Lung (tissue), 12 donors: ENCODE data around the gene FAT2. TPM values are rescaled to one million over a fixed set of nuclear protein-coding genes. Genes with fewer than 3 reads are reported as not detected.

ENCODE experiments used
- ATAC-seq: fragments of 200-7000 bp; cut with Tn5 transposase; one replicate; pipeline ENCODE4 v1.9.1; 2020; ENCODE audit warnings: moderate number of reproducible peaks; ENCODE audit not compliant: insufficient read depth, low FRiP score
- DNase-seq, 3 donors: peaks; one replicate each; pipeline ENCODE4 v3.0.0-alpha.2; 2013 to 2017
- H3K27ac ChIP-seq, 2 donors: one replicate each; pipeline ENCODE4 v1.5.1; 2013; ENCODE audit warnings: mild to moderate bottlenecking in 2 of 2, moderate library complexity in 2 of 2, control low read depth in 1 of 2, inconsistent platforms in 1 of 2, low read depth in 1 of 2, low read length in 1 of 2
- H3K27me3 ChIP-seq, 3 donors: one replicate each; pipeline ENCODE4 v1.5.1; 2013; ENCODE audit warnings: low read length in 2 of 3; ENCODE audit not compliant: control insufficient read depth in 3 of 3, insufficient read depth in 3 of 3
- H3K36me3 ChIP-seq, 4 donors: one replicate each; pipeline ENCODE4 v1.5.1; 2013; ENCODE audit warnings: low read length in 4 of 4, mild to moderate bottlenecking in 1 of 4, moderate library complexity in 1 of 4; ENCODE audit not compliant: control insufficient read depth in 4 of 4, insufficient read depth in 4 of 4
- H3K4me1 ChIP-seq, 5 donors: one replicate each; pipeline ENCODE4 v1.5.1; 2013; ENCODE audit warnings: low read length in 5 of 5, mild to moderate bottlenecking in 2 of 5, moderate library complexity in 1 of 5; ENCODE audit not compliant: control insufficient read depth in 5 of 5, insufficient read depth in 5 of 5
- H3K4me3 ChIP-seq: one replicate; pipeline ENCODE4 v1.5.1; 2013; ENCODE audit warnings: mild to moderate bottlenecking, control low read depth, moderate library complexity
- H3K9ac ChIP-seq, 2 donors: one replicate each; pipeline ENCODE4 v1.5.1; 2013; ENCODE audit warnings: low read length in 2 of 2, control low read depth in 1 of 2; ENCODE audit not compliant: insufficient read depth in 1 of 2
- H3K9me3 ChIP-seq, 4 donors: one replicate each; pipeline ENCODE4 v1.5.1; 2013; ENCODE audit warnings: low read length in 3 of 4, mild to moderate bottlenecking in 1 of 4, moderate library complexity in 1 of 4; ENCODE audit not compliant: control insufficient read depth in 4 of 4, insufficient read depth in 3 of 4
- WGBS, 2 donors: extraction: QIAGEN DNeasy Blood & Tissue Kit; methylation state at CpG; one replicate each; pipeline ENCODE4 v1.1.7; 2013; 5-methylcytosine and 5-hydroxymethylcytosine counted together
- polyA plus RNA-seq, 2 donors: library from polyadenylated mRNA; stranded (reverse); fragments of 200-250 nt; gene quantifications; one replicate each; pipeline ENCODE4 v1.2.1, GENCODE V29; 2013
- total RNA-seq, 2 donors: library from RNA; depleted of rRNA in 1 of 2; stranded (reverse); fragments of >200 nt in 1 of 2; gene quantifications; one replicate each; pipeline ENCODE4 v1.2.1, GENCODE V29; 2014 to 2021
- TF ChIP-seq, protein P1 (sequence below): IDR thresholded peaks from 2 replicates; pipeline ENCODE4 v1.5.1; 2012; ENCODE audit warnings: mild to moderate bottlenecking; ENCODE audit errors: control extremely low read depth, extremely low read depth
- donor health status: control.
- donor health status: control.
- donor health status: Bipolar disorder and iron deficiency.
- donor health status: healthy.
- donor health status: DM: yes; HTN: yes; CAD: no.

FAT2 gene
- total and polyA plus RNA-seq, 4 donors, result 0.24 to 3.1 (median 0.67) TPM

DNA sequence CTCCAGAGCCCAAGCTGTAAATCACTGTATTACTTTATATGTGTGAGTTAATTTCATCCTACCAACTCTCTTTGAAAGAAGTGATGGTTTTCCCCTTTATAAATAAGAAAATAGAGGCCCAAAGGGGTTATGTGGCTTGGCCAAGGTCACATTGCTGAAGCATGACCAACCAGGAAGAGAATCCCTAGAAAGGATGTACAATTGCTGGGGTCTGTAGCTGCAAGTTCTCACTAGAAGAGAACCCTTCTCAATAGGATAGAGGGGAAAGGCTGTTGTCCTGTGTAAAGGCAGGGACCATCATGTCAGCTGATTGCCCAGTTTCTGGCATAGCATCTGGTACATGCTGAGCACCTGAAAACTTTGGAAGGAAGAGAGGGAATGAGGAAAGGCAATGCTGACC, 39.0 kb upstream of the FAT2 start:
- DNase-seq, result no peak
- no peak overlapping the region for H3K9ac ChIP-seq
- TF ChIP-seq, protein P1, sequence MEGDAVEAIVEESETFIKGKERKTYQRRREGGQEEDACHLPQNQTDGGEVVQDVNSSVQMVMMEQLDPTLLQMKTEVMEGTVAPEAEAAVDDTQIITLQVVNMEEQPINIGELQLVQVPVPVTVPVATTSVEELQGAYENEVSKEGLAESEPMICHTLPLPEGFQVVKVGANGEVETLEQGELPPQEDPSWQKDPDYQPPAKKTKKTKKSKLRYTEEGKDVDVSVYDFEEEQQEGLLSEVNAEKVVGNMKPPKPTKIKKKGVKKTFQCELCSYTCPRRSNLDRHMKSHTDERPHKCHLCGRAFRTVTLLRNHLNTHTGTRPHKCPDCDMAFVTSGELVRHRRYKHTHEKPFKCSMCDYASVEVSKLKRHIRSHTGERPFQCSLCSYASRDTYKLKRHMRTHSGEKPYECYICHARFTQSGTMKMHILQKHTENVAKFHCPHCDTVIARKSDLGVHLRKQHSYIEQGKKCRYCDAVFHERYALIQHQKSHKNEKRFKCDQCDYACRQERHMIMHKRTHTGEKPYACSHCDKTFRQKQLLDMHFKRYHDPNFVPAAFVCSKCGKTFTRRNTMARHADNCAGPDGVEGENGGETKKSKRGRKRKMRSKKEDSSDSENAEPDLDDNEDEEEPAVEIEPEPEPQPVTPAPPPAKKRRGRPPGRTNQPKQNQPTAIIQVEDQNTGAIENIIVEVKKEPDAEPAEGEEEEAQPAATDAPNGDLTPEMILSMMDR, result no peak

DNA sequence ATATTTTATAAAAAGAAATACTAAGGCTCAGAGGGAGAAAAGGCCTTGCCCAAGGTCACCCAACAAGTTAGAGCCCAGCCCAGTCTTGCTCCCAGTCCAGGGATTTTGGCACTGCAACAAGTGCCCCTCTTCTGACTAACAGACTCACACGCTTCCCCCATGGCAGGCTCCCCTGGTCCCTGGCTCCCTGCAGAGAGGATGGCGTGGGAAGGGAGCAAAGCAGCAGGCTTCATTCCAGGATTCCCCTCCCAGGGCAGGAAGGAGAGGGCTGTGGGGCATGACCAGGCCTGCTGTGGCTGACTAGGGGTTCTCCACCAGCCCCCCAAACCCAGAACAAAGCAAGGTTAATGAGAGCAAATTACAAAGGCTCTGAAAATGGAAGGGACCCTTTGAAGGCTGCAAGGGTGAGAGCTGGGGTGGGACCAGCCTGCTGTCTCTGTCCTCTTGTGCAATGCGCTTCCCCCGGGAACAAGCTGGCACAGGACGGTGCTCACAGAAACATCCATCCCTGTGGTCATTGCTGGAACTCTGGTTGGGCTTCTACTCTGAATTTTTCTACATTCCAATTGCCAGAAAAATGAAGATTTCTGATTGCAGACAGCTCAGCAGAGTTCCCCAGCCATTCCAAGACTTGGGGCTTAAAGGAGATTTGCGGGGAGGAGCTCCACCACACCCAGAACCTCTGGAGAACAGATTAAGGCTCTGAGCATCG, 37.1 kb upstream of the FAT2 start:
- DNase-seq, result no peak
- WGBS, 2 donors, result 73 to 86% methylated on average over 7 of the region's 7 CpGs
- Histone ChIP-seq H3K36me3 (no peaks in the 10 kb centered on the region), H3K4me1 (no peaks in the 10 kb centered on the region), H3K9ac (no peak overlapping the region), H3K27ac (no peak overlapping the region), H3K9me3 (no peaks in the 10 kb centered on the region), H3K4me3 (no peak overlapping the region), H3K27me3 (no peaks in the 10 kb centered on the region)
- no peak for ATAC-seq
- TF ChIP-seq, protein P1, result no peak

More for the DNA sequence above, 39.0 kb upstream of the FAT2 start:
- H3K27me3 ChIP-seq, result no peaks in the 10 kb centered on the region
- no peak for ATAC-seq
- H3K36me3 ChIP-seq, result no peaks in the 10 kb centered on the region
- no peak overlapping the region for H3K27ac ChIP-seq
- peaks cover 0 to 2% (median 0%) of the 10 kb centered on the region in 4 donors for H3K9me3 ChIP-seq
- H3K4me3 ChIP-seq, result no peak overlapping the region
- no peaks in the 10 kb centered on the region for H3K4me1 ChIP-seq

DNA sequence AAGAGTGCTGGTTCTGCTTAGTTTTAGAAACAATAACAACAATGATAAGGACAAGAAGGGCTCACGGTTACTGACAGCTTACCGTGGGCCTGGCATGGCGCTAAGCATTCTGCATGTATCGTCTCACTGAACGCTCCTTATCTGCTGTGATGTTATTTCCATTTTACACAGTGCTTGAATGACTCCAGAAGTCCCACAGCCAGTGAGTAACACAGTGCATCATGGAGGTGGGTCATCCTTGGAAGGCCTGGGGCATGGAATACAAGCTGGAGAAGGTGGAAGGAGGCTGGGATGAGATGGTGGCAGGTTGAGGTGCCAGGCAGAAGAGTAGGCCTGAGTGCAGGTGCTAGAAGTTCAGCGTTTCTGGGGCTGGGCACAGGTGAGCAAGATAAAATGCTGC, 36.5 kb upstream of the FAT2 start:
- ATAC-seq (no peak), DNase-seq (no peak)
- no peak overlapping the region for H3K27ac ChIP-seq
- WGBS, 2 donors, result 86 to 91% methylated on average over 6 of the region's 6 CpGs
- H3K4me3 ChIP-seq, result no peak overlapping the region
- H3K4me1 ChIP-seq, result no peaks in the 10 kb centered on the region
- no peaks in the 10 kb centered on the region for H3K9me3 ChIP-seq
- no peaks in the 10 kb centered on the region for H3K27me3 ChIP-seq
- no peaks in the 10 kb centered on the region for H3K36me3 ChIP-seq
- TF ChIP-seq, protein P1, result no peak
- no peak overlapping the region for H3K9ac ChIP-seq

DNA sequence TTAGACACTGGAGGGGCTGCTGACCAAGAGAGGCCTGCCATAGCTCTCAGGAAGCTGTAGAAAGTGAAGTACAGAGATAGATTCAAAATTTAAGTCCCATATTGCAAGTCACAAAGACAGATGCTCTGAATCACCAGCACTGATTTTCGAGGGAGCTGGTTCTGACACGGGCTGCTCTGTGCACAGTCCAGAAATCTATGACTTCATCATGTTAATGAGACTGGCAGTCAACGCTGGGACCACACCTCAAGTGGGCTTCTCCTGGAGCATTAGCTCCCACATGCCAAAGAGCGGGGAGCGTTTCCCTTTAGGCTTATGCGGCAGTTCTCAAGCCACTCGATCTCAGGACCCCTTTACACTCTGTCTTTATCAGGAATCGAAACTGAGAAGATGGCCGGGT, 34.2 kb upstream of the FAT2 start:
- no peaks in the 10 kb centered on the region for H3K4me1 ChIP-seq
- ATAC-seq (no peak), DNase-seq (no peak)
- H3K27me3 ChIP-seq, result no peaks in the 10 kb centered on the region
- no peaks in the 10 kb centered on the region for H3K36me3 ChIP-seq
- H3K9me3 ChIP-seq, result no peaks in the 10 kb centered on the region
- TF ChIP-seq, protein P1, result no peak
- WGBS, 2 donors, result 82 to 89% methylated on average over 9 of the region's 9 CpGs
- no peak overlapping the region for H3K9ac ChIP-seq
- no peak overlapping the region for H3K27ac ChIP-seq
- H3K4me3 ChIP-seq, result no peak overlapping the region
